Spleen (tissue), 10 donors: Measurements from ENCODE around the gene SERPINA12. TPM values are rescaled to one million over a fixed set of nuclear protein-coding genes. Genes with fewer than 3 reads are reported as not detected.

Experiments
- polyA plus RNA-seq, 3 donors: library from polyadenylated mRNA; stranded (reverse); fragments of 200-250 nt; gene quantifications; one replicate each; pipeline ENCODE4 v1.2.1, GENCODE V29; 2013
- total RNA-seq, 7 donors: library from RNA; depleted of rRNA in 3 of 7; stranded (reverse); fragments of >200 nt in 3 of 7; fragmentation: NEBNext Ultra II Directional in 4 of 7; extraction: Animal tissue kit (Norgen Biotek cat#: 25700) in 4 of 7; gene quantifications; one replicate each; pipeline versions ENCODE4 v1.1.0 to v1.2.1, GENCODE V29; 2016 to 2021
- donor health status: healthy with polysubstance abuse.
- donor health status: DM: no; HTN: no; CAD: no; lungs with moderate emphysema.
- donor health status: DM: no; HTN: no; CAD: no.
- donor health status: Bipolar disorder and iron deficiency.
- donor health status: healthy.
- donor health status: DM: no; HTN: no; CAD: no.
- donor health status: DM: yes; HTN: yes; CAD: no.

The SERPINA12 gene
- total and polyA plus RNA-seq, 10 donors, result not detected

Other genes with a start within 250 kb of the SERPINA12 start
- gene SERPINA10, start 216.2 kb downstream of the SERPINA12 start, total RNA-seq, result not detected
- gene SERPINA10, start 216.2 kb downstream of the SERPINA12 start, polyA plus RNA-seq, result not detected
- not detected for gene SERPINA6, start 186.1 kb downstream of the SERPINA12 start, total RNA-seq
- not detected for gene SERPINA6, start 186.1 kb downstream of the SERPINA12 start, polyA plus RNA-seq
- gene SERPINA2, start 142.8 kb downstream of the SERPINA12 start, total RNA-seq, result not detected
- gene SERPINA2, start 142.8 kb downstream of the SERPINA12 start, polyA plus RNA-seq, result not detected
- gene SERPINA1, start 120.9 kb downstream of the SERPINA12 start, total RNA-seq, result 100 to 1,000 TPM; 167 to 701 (median 241) TPM
- gene SERPINA1, start 120.9 kb downstream of the SERPINA12 start, polyA plus RNA-seq, result 10 to 100 TPM; 28.4 to 60.7 (median 43.8) TPM
- not detected for gene SERPINA11, start 56.7 kb downstream of the SERPINA12 start, total RNA-seq
- not detected for gene SERPINA11, start 56.7 kb downstream of the SERPINA12 start, polyA plus RNA-seq
- not detected for gene SERPINA9, start 33.3 kb downstream of the SERPINA12 start, total RNA-seq
- 1 to 10 TPM in 1 of 3 donors, under 1 TPM in 2; 0.10 to 8.9 (median 0.65) TPM for gene SERPINA9, start 33.3 kb downstream of the SERPINA12 start, polyA plus RNA-seq
- not detected for gene SERPINA4, start 52.0 kb upstream of the SERPINA12 start, total RNA-seq
- gene SERPINA4, start 52.0 kb upstream of the SERPINA12 start, polyA plus RNA-seq, result not detected
- 100 to 1,000 TPM in 6 of 7 donors, 10 to 100 TPM in 1; 67.3 to 216 (median 169) TPM for gene SERPINA5, start 72.0 kb upstream of the SERPINA12 start, total RNA-seq
- gene SERPINA5, start 72.0 kb upstream of the SERPINA12 start, polyA plus RNA-seq, result 10 to 100 TPM; 11.5 to 58.2 (median 41.4) TPM
- gene SERPINA3, start 102.9 kb upstream of the SERPINA12 start, total RNA-seq, result 10 to 100 TPM in 4 of 7 donors, 1 to 10 TPM in 3; 3.4 to 29.7 (median 10.1) TPM
- 10 to 100 TPM in 2 of 3 donors, 1 to 10 TPM in 1; 8.5 to 88.3 (median 10.3) TPM for gene SERPINA3, start 102.9 kb upstream of the SERPINA12 start, polyA plus RNA-seq